ENCODE results near the gene KIAA1217.
A peak's percentile ranks its signal among the peaks of the same experiment; 100 is the strongest.

KIAA1217 gene

DNA sequence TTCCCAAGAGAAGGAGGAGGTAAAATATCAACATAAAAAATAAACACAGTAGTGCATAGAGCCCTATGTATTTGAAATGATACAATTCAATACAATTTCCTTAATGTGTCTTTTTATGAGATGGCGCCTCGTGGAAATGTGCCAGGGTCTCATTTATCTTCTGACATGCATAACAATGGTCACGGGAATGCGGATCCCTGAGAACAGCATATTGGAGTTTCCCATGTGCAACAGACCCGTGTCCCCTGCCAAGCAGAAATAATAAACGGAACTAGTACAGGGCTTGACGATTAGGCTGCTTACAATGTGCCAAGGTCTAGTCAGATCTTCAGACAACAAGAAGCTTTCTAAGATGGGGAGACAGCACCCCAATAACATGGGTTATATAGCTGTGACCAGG, 296.8 kb downstream of the KIAA1217 start:
- no peak for DNase-seq

GRCh38 chr10:24513155-24513554, 304.2 kb downstream of the KIAA1217 start:
- no peak for DNase-seq

GRCh38 chr10:24515481-24515880, 306.5 kb downstream of the KIAA1217 start:
- no peak for DNase-seq

- no peak for DNase-seq
These were observed 309.5 kb downstream of the KIAA1217 start for GRCh38 chr10:24518411-24518810.

DNA sequence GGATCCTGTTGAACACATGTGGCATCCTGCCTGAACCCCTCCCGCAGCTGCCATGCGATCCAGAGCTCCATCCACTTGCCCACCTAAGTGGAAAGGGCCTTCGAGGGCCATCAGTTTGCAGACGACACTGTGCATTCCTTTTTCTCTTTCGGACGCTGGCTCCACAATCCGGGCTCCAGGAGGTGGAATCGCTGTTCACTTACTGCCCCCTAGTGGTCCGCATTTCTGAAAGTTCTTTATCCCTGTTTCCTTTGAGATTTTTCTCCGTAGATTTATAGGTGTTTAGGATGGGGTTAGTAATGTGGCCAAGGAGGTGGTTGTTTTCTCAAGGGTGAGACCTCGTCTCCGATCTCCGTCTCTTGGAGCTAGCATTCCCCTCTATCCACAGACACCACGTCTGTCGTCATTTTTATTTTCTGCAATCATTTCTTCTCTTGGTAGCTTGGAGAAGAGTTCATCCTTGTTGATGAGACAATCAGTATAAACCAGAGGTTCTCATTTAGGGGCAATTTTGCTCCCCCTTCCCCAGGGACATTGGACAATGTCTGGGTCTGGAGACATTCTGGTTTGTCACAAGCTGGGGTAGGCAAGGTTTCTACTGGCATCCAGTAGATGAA, 310.2 kb downstream of the KIAA1217 start:
- DNase-seq: peak; percentile 29 to 67 (median 52)

- DNase-seq: no peak
These were observed 311.0 kb downstream of the KIAA1217 start for GRCh38 chr10:24519950-24520349.

DNA sequence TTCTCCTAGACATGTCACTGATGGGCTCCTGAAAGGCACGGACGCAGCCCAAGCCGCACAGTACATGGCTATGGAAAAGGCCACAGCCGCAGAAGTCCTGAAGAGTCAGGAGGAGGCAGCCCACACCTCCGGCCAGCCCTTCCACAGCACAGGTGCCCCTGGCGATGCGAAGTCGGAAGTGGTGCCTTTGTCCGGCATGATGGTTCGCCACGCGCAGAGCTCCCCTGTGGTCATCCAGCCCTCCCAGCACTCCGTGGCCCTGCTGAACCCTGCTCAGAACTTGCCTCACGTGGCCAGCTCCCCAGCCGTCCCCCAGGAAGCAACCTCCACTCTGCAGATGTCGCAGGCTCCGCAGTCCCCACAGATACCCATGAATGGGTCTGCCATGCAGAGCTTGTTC, 315.4 kb downstream of the KIAA1217 start:
- DNase-seq: no peak

DNA sequence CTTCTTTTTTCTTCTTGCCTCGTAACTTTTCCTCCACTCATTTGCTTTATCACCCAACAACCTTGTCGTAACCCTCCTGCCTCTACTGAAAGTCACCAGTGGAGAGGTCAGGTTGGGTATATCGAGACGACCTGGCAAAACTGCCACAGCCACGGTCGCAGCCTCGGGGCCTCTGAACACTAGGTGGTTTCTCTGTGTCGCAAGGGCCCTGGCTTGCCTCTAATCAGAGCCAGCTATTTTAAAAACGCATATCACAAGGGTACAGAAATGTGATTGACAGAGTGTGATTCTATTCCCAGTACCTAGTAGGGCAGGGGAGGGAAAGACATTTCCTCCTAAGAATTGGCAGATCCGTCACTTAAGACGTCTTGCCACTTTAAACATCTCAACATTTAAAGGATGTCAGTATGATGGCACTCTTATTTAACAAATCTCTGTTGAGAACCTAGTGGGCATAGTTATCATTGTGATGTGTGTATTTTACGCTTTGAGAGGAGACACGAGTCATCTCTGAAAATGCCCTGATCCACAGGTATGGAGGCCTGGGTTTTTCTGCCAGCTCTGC, 317.2 kb downstream of the KIAA1217 start:
- DNase-seq: no peak

DNA sequence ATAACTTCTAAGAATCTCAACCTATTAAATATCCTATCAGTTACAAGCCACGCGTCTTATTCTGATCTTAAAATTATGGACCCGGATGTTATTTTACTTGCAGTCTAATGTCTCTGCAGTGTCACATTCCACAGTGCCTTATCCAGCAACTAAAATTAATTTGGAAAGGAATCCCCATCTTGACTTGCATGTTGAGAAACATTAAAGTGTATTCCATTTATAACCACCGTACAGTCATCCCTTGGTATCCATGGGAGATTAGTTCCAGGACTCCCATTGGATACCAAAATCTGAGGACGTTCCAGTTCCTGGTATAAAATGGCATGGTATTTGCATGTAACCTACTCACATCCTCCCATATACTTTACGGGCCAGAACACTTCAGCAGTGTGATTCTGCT, 320.0 kb downstream of the KIAA1217 start:
- no peak for DNase-seq

- no peak for DNase-seq
These were observed 322.5 kb downstream of the KIAA1217 start for GRCh38 chr10:24531439-24531838.

DNA sequence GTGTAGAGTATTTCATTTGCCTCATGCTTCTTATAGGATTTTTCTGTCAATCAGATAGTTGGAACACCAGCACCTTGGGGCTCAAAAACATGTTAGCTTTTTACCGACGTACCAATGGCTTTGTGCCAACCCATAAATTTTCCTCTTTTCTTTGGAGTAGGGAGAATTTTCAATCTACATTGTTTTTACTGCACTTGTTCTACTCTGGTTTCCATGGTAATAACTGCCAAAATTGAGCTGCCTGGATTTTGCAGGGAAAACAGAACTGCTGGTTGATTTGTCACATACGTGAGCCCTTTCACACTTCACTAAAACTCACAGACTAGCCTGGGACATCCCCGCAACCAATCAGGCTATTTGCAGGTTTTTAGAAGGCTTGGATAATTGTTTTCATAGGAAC, 325.0 kb downstream of the KIAA1217 start:
- DNase-seq: no peak

DNA sequence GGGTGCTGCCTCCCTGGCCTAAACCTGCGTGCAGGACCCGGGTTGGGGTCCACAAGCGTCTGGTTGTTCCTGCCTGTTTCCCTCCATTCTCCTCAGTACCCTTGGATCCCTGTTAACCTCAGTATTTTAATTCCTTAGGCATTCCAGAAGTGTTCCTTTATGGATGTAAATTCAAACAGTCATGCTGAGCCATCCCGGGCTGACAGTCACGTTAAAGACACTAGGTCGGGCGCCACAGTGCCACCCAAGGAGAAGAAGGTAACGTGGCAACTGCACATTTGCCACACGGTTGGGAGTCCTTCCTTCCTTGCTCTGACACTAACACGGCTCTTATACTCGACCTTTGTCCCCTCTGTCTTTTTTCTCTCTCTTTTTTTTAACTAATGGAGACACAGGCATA, 327.7 kb downstream of the KIAA1217 start:
- DNase-seq: no peak

GRCh38 chr10:24541239-24541753, 332.4 kb downstream of the KIAA1217 start:
- no peak for DNase-seq

DNA sequence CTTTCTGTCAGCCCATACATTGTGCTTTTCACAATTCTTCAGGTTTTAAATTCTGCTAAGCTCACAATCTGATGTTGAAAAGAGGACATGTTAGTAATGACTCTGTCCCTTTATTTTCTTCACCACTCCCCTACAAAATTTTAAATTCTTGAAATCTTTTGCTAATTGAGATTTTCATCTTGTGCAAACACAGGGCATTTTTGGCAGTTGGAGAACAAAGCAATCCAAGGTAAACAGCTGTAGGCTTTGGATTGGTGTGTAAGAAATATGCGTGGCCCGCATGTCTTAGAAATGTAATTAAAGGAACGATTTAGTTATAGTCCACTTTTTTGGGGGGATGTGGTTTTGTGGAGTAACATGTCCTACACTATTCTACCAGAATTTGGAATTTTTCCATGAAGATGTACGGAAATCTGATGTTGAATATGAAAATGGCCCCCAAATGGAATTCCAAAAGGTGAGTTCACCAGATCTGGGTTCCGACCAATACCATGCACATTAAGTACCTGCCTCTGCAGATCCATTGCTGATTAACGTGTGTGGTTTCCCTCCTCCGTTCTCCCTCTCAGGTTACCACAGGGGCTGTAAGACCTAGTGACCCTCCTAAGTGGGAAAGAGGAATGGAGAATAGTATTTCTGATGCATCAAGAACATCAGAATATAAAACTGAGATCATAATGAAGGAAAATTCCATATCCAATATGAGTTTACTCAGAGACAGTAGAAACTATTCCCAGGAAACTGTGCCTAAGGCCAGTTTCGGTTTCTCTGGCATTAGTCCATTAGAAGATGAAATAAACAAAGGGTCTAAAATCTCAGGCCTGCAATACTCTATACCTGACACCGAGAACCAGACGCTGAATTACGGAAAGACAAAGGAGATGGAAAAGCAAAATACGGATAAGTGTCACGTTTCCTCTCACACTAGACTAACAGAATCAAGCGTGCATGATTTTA, 333.7 kb downstream of the KIAA1217 start:
- no peak for DNase-seq

- no peak for DNase-seq
These were observed 335.8 kb downstream of the KIAA1217 start for GRCh38 chr10:24544776-24545175.

- DNase-seq: no peak
These were observed 336.6 kb downstream of the KIAA1217 start for GRCh38 chr10:24545585-24545984.

GRCh38 chr10:24550680-24551079, 341.7 kb downstream of the KIAA1217 start:
- no peak for DNase-seq

DNA sequence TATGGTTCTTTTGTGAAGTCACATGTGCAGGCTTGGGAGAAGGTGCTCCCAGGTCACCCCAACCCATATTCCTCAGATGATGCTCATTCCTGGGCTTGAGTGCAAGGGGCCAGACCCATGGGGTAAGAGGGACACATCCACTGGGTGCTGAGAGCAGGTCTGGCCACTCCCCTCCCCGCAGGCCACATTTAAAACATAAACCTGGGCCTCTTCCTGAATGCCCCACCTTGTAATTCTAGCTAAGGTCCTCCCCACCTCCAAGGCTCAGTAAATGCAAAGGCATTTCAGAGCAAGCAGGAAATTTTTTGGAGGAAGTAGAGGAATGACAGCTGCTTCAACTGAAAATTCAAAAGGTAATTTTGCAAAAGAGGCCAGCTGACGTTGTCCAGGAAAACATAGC, 342.2 kb downstream of the KIAA1217 start:
- DNase-seq: no peak

DNA sequence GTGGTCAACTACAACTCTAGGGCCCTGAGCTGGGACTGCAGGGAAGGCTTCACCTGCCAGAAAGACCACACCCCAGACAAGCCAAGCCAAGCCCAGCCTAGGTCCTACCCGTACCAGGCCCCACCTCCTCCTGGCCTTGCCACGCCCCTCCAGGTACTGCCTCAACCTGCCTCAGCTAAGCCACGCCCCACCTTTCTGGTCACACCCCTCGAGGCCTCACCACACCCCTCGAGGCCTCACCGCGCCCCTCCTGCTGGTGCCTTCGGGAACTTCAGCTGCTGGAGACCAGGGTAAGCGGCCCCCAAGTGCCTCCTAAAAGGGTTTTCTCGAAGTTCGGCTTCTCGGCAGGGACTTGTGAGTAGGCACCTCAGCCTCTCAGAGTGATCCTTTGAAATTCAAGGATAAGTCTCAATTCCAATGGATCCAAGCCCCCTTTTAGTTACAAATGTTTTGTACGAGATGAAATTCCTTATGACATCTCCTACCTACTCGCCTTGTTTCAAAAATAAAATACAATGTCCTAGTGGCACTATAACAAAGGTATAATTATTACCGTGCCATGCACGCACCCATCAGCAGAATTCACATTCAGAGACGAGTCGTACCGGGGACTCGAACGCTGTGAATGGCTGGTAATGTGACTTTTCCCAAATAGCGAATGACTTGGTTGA, 343.5 kb downstream of the KIAA1217 start:
- no peak for DNase-seq

GRCh38 chr10:24553051-24553612, 344.2 kb downstream of the KIAA1217 start:
- no peak for DNase-seq

DNA sequence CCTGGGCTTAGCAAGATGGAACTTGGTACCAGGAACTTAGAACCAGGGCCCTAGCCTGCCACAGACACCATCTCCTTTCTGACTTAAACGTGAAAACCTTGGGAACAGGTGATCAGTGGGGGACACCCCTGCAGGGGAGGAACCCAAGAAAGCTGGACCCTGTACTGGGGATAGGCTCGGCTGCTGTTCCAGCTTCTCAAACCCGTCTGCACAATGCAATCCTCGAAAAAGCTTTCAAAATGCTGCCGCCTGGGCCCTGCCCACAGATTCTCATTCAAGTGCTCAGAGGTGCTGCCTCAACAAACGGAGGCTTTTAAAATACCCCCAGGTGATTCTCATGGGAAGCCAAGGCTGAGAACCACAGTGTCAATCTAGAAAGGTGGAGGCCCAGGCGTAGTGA, 345.1 kb downstream of the KIAA1217 start:
- DNase-seq: no peak

GRCh38 chr10:24556126-24556749, 347.3 kb downstream of the KIAA1217 start:
- no peak for DNase-seq

Data from suppressor macrophage (primary cell).